Activated T-cell treated with anti-CD3 and anti-CD28 coated beads, Interleukin-2, amount 50 U/mL, for 48 hours (primary cell): ENCODE data around the gene AGAP3.

Experiments
- DNase-seq, 2 experiments: peaks; one replicate each; pipeline ENCODE4 v3.0.0-alpha.2; 2020

AGAP3 gene

DNA sequence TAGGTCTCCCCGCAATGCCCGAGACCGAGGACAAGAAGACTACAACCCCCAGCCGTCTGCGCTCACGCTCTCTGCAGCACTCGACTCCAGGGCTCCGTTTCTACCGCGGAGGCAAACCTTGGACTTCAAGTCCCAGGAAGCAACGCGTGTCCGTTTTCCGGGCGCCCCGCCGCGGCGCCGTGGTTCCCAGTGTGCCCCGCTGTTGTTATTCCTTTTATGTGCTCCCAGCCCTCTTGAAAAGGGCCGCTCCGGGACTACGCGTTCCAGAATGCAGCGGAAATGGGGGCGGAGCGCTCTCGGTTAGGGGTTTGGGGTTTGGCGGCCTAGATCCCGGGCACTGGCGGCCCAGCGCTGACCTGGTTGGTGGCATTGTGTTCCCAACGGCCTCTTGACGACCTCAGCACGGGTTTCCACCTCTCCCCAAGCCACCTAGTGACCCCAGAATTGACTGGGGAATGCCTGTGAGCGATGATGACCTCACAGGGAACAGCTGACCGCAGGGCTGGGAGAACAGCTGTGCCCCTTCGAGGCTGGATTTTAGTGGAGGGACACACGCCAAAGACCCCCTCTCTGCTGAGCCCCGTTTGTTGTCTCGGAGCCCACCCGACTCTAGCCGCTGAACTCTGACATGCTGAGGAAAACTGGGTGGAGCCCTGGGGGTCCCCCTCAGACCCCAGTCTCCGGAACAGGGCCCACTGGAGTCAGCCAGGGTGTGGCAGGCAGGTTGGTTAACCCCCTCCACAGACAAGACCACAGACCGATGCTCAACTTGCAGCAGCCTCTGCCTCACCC is 28.1 kb upstream of the AGAP3 start:
- peak; percentile 97 for DNase-seq

DNA sequence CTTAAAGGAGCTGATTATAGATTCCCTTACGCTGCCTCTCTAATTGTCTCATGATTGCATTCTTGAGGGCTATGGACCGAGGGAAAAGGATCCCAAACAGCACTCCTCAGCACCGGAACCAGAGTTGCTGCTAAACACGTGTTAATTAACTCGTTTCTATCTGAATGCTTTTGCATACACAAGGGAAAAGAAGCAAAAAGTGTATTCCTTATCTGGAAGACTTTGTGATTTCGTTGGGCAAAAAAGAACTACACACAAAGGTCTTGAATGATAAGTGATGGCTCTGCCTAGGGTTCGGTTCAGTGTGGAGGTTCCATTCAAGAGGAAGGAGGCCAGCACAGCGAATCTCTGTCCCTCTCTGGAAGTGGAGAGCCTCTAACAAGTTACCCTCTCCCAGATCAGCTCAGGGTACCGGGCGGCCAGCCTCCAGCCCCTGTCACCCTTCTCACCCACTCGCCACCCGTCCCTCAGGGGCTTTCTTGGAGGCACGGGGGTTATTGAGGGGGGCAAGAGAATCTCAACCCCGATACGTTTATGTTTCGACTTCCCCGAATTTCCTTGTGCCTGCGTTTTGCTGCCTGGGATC is 27.4 kb upstream of the AGAP3 start:
- peak in 1 of 2 experiments; percentile 62 for DNase-seq

DNA sequence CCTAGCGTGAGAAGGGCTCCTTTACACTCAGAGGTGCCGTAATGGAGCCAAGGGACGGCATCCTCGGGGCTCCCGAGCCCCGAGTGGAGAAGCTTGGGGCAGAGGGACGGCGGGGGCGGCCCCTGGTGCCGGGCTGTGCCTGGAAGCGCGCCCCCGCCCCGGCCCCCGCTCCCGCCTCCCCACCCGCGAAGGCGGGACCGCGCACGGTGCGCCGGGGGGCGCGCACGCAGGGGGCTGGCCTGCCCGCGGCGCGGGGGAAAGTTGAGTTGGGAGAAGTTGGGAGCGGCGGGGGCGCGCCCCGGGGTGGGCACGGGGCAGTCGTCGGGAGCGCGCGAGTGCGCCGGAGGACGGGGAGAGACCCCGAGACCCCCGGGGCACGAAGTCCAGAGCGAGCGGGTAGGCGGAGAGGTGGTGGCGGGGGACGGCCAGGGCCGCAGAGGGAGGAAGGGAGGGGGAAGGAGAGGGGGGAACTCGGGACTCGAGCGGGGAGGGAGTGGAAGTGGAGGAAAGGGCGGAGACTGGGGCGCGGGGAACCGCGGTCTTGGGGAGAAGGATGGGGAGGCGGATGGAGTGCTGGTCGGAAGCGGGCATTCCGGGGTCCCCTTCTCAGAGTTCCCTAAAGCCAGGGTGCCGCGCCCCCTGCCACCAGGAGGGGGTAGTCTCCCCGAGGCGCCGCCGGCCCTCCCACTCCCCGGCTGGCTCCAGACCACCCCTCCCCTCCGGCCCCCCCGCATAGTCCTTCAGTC is 26.7 kb upstream of the AGAP3 start, which contains the start of gene SLC4A2:
TSS of gene SLC4A2 (plus strand) at position 223 of the 746 bp plus-strand sequence. CDS start 2,399 bp downstream, outside the sequence.
- DNase-seq, result peak; percentile 81 to 84

DNA sequence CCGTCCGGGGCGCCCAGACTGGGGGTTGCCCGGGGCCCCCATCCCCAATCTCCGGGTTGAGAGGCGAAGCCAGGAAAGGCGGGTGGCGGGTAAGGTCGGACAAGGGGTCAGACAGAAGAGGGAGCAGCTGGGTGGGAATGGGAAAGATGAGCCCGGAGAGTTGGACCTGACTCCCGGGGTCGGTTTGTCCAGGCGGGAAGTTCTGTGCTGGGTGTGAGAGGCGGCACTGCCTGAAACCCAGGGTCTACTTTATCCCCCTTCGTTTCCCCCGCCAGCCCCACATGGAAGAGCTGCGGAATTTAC is 26.2 kb upstream of the AGAP3 start:
- no peak for DNase-seq

DNA sequence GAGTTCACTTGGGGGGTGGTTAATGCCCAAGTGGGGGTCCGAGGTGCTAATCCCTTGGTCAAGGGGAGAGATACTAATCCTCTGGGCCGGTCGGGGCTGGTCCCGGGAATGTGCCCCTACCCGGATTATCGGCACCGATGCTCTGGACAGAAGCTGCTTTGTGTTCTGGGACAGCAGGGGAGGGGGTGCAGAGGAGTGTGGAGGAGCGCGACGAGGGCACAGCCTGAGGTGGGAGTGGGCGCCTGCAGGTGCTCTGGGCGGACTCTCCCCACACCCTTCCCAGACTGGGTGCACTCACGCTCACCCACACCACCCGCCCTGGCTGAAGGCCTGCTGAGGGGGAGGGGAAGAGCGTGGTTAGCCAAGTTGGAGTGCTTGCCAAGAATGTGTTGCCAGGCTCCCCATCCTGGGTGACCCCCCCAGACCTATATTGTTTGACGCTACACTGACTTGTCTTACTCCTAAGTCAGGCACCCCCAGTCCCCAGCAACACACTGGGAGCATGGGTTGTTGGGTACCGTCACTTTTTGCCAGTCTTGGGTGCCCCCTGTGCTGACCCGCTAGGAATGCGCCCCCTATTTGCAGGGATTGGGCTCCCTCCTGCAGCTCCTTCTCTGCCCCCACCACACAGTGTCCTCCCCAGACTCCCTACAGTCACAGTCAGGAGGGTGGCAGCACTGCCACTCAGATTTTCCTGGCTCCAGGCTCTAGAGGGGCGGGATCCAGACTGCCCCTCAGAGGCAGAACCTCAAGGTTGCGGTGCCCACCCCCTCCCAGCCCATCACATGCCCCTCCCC is 25.7 kb upstream of the AGAP3 start:
- peak; percentile 40 to 53 for DNase-seq

DNA sequence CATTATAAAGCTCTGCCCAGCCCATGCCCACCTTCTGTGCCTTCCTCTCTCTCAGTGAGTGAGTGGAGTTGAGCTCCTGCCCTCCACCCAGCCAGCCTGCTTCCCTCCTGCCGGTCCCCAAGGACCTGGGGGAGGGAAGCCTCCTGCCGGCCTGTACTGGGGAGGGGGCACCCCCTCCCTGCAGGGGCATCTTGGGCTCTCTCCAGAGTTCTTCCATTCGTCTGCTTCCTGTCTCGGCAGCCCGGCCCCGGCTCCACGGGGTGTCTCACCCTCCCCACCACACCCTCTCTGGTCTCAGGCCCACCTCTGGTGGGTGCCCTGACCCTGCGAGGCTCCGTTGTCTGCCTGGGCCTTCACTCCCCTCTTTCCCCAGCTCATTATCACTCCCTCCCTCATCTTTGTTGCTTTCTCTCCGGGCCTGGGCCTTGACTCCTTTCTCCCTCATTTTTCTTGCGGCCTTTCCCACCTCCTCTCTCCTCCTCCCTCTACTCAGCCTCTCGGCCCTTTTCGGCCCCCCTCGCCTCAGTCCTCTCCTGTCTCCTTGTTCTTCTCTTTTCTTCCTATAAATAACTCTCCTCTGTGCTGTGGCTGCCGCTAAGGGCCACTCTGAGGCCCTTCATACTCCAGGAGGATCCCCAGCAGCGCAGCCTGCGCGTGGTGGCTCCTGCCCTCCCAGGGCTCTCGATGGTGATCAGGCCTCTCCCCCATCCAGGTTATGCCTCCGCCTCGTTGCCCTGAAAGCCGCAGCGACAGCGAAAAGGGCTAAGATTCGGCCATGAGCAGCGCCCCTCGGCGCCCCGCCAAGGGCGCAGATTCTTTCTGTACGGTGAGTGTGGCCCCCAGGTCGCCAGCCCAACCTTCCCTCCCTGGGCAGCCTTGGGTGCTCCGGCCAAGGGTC is 24.8 kb upstream of the AGAP3 start:
- DNase-seq, result no peak

DNA sequence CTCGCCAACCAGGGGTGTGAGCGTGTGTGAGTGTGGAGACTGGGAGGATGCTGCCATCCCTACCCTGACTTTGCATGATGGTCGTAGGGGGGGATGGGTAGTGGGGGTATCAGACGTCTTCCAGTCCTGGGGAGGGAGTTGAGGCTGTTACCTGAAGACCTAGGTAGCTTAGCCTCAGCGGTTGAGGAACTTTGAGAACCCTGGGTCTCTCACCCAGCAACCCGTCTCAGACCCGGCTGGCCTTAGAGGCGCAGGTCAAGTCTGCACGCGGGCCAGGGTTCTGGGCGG is 24.2 kb upstream of the AGAP3 start:
- no peak for DNase-seq

DNA sequence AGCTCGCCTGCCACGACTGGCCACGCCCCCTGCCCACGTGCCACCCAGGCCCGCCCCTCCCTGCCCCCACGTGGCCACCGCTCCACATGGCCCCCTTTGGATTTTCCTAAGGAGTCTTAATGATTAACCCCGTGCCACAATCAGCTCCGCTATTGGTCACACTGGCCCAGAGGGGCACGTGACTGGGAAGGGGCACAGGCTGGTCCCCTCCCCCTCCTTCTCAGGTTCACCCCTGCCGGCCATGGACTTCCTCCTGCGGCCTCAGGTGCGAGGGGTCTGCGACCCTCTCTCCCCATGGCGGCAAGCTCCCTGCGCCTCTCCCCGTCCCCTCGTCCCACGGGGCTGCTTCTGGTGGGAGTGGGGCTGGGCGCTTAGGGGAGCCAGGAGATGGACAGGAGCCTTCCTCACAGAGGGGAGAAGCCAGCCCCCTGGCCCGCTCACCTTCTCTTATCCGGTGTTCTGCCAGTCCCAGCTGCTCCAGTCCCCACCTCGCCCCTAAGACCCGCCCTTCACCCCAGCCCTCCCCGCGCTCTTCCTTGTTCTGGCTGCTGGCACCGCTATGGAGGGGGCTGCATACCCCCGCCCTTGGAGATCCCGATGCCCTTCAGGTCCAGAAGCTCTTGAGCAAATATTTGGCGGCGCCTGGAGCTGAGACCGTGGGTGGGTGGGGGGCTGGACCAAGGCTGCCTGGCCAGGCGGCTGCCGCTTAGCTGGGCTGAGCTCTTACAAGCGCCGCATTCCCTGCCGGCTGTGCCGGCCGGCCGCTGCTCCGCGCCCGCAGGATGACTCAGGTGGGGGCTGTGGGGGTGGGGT is 23.7 kb upstream of the AGAP3 start:
- no peak for DNase-seq

DNA sequence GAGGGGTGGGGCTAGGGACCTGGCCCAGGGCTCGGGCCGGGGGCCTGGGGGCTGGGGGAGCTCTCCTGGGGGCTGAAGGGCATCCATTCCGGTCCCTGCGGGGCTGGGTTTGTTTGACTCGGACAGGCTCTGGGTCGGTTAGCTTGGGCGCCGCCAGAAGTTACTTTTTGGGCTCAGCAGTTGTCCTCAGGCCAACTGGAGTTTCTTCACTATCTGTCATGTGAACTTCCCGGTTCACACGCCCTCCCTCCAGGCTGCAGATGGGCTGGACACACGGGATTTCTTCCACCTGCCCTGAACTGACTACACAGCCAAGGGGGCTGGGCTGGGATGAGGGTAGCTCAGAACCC is 23.1 kb upstream of the AGAP3 start:
- DNase-seq, result no peak

DNA sequence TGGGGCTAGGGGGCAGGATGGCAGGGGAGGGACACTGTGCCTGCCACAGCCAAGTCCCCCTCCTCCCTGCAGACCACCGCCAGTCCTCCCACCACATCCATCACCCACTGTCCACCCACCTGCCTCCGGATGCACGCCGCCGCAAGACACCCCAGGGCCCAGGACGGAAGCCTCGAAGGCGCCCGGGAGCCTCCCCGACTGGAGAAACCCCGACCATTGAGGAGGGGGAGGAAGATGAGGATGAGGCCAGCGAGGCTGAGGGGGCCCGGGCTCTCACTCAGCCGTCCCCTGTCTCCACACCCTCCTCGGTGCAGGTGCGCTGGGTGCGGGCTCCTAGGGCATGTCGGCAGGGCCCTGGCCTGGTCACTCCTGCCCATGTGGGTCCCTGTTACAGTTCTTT is 21.8 kb upstream of the AGAP3 start:
- no peak for DNase-seq

DNA sequence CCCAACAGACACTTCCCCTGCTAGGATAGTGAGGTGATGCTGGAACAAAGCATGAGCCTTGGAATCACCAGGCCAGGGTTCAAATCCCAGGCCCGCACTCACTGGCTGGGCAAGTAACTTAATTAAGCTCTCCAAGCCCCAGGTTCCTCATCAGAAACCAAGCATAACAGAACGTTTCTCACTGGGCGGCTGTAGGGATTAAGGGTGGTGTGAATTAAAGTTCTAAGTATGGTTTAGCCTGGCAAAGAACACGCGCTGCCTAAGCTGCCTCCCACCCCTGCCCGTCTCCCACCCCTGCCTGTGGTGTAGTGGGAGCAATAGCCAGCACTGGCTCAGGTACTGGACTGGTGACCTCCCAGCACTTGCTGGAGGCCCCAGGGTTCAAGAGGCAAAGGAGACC is 21.3 kb upstream of the AGAP3 start:
- DNase-seq, result no peak

DNA sequence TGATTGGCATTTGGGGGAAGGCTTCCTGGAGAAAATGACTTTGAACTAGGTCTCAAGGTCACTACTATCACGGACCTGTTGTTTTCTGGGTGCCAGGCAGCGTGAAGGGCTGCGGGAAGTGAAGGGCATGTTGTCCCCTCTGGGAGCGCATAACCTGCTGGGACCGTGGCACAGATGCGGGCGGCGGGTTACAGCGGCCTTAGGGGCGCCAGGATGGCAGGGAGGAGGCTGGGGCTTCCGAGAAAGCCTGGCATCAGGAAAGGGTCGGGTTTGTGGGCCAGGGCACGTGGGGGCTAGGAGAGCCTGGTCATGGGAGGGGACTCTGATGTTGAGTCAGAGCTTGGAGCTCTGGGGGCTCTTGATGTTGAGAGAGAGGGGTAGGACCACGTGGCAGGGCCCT is 20.8 kb upstream of the AGAP3 start:
- no peak for DNase-seq

DNA sequence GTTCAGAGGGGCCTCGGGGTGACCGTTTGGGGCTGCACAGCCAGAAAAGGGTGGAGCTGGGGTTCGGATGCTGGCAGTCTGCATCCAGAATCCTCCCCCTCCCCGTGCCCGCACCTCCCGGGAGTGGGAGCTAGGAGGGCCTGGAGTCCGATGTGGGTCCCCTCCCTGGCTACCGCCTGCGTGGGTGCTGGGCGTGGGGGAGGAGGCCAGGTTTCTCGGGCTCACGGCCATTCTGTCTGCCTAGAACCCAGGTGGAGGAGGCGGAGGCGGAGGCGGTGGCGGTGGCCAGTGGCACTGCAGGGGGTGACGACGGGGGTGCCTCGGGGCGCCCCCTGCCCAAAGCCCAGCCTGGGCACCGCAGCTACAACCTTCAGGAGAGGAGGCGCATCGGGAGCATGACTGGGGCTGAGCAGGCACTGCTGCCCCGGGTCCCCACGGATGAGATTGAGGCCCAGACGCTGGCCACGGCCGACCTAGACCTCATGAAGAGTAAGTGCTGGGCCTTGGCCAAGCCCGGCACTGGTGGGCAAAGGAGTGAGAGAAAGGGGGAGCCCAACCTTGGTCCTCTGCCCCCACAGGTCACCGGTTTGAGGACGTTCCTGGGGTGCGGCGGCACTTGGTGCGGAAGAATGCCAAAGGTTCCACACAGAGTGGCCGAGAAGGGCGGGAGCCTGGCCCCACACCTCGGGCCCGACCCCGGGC is 19.9 kb upstream of the AGAP3 start:
- DNase-seq, result no peak

DNA sequence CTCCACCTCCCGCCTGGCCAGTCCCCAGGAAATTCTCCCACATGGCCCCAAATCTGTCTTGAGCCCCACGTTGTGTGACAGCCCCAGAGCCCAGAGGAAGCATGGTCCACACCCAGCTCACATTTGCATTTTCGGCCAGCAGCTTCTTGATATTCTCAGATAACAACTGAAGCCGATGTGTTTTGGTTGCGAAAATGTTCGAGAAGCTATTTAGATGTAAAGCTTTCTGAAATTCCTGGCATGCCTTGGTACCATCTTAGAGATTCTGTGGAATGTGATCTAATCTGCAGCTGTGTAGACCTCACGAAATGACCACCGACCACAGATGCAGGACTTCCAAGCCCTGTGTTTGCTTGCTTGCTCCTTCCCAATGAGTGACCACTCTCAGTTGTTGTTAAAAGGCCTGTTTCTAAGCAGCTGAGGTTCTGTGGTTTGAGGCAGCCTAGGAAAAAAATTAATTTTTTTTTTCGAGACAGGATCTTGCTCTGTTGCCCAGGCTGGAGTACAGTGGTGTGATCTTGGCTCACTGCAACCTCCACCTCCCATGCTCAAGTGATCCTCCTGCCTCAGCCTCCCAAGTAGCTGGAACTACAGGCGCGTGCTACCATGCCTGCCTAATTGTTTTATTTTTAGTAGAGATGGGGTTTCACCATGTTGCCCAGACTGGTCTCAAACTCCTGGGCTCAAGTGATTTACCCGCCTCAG is 18.1 kb upstream of the AGAP3 start:
- no peak for DNase-seq

DNA sequence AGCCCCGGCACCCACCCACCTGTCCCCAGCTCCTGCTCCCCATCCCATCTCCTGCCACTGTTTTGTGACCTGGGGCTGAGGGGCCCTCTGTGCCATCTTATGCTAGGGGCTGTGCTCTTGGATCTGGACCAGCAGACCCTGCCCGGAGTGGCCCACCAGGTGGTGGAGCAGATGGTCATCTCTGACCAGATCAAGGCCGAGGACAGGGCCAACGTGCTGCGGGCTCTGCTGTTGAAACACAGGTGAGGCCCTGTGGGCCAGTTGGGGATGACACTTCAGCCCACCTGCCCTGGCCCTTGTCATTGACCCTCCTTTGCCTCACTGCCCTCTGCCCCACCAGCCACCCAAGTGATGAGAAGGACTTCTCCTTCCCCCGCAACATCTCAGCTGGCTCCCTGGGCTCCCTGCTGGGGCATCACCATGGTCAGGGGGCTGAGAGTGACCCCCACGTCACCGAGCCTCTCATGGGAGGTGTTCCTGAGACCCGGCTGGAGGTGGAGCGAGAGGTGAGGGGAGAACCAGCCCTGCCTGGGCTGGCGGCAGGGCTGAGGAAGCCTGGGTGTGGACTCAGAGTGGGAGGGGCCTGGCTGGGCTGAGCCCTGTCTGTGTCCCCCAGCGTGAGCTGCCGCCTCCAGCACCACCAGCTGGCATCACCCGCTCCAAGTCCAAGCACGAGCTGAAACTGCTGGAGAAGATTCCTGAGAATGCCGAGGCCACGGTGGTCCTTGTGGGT is 16.3 kb upstream of the AGAP3 start:
- DNase-seq, result no peak

DNA sequence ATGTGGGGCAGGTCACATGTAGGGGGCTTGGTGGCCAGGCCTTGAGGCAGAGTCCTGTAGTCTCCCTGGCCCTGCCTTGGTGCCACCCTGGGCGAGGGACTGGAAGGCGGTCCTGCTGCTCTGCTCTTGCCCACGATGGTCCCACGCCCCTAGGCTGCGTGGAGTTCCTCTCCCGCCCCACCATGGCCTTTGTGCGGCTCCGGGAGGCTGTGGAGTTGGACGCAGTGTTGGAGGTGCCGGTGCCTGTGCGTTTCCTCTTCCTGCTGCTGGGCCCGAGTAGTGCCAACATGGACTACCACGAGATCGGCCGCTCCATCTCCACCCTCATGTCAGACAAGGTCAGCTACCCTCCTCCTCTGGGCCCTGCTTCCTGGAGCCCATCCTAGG is 15.7 kb upstream of the AGAP3 start:
- no peak for DNase-seq

DNA sequence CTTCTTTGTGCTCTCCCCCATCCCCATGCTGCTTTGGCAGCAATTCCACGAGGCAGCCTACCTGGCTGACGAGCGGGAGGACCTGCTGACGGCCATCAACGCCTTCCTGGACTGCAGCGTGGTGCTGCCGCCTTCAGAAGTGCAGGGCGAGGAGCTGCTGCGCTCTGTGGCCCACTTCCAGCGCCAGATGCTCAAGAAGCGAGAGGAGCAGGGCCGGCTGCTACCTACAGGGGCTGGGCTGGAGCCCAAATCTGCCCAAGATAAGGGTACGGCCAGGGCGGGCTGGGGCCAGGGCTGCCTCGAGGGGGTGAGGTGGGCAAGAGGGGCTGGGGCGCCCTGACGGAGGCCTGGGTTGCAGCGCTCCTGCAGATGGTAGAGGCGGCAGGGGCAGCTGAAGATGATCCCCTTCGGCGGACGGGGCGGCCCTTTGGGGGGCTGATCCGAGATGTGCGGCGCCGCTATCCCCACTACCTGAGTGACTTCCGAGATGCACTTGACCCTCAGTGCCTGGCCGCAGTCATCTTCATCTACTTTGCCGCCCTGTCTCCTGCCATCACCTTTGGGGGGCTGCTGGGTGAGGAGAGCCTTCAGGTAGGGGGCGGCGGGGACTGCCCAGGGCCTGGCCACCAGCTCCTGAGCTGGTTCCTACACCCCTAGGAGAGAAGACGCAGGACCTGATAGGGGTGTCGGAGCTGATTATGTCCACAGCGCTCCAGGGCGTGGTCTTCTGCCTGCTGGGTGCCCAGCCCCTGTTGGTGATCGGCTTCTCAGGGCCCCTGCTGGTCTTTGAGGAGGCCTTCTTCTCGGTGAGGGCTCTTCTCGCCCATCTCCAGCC is 15.0 kb upstream of the AGAP3 start:
- DNase-seq, result no peak

DNA sequence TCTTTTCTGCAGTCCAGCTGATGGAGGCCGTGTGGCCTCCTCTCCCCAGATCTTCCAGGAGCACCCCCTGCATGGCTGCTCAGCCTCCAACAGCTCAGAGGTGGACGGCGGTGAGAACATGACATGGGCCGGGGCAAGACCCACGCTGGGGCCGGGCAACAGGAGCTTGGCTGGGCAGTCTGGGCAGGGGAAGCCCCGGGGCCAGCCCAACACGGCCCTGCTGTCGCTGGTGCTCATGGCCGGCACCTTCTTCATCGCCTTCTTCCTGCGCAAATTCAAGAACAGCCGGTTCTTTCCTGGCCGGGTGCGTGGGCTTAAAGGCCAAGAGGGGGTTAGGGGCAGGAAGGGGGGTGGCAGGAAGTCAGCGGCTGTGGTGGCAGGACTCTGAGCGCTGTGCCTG is 12.3 kb upstream of the AGAP3 start:
- DNase-seq, result no peak
